A673 (cell line): ENCODE results near the gene MAML2. TPM values are rescaled to one million over a fixed set of nuclear protein-coding genes. Genes with fewer than 3 reads are reported as not detected.
A peak's percentile ranks its signal among the peaks of the same experiment; 100 is the strongest.

Source experiments
- BruUV-seq: library from RNA; stranded (reverse); fragments of 400-500 nt; replicated peaks from 2 replicates; lab custom pipeline; 2021; lab: Mats Ljungman, UMichigan
- CTCF ChIA-PET: fragments of 300-600 bp; sonication (Branson Sonifier 250); formaldehyde crosslinking; loops from one replicate; lab custom pipeline; 2022; ENCODE audit warnings: antibody characterized with exemption; lab: Charles Lee
- POLR2A ChIA-PET: fragments of 300-600 bp; sonication (Branson Sonifier 250); formaldehyde crosslinking; loops from one replicate; lab custom pipeline; 2022; ENCODE audit warnings: antibody characterized with exemption; ENCODE audit not compliant: low non-redundant PET; lab: Charles Lee
- DNase-seq: peaks from one replicate; pipeline ENCODE4 v3.0.0-alpha.2; 2015; ENCODE audit warnings: low spot score
- H3K27ac ChIP-seq: fragments of 200-600 bp; sonication (generic); 2 replicates; pipeline ENCODE4 v1.5.1; 2016; ENCODE audit warnings: mixed run types, low read depth, mild to moderate bottlenecking, mixed read lengths, antibody characterized with exemption, low read length; ENCODE audit not compliant: poor library complexity, severe bottlenecking
- H3K27me3 ChIP-seq: fragments of 200-600 bp; sonication (generic); replicated peaks from 2 replicates; pipeline ENCODE4 v1.6.1; 2017; ENCODE audit warnings: mixed run types, low read depth, mild to moderate bottlenecking, mixed read lengths, antibody characterized with exemption, low read length; ENCODE audit not compliant: insufficient read depth, poor library complexity
- H3K36me3 ChIP-seq: fragments of 200-600 bp; sonication (generic); 2 replicates; pipeline ENCODE4 v1.6.1; 2016; ENCODE audit warnings: mixed run types, mild to moderate bottlenecking, mixed read lengths, antibody characterized with exemption, low read length; ENCODE audit not compliant: insufficient read depth, poor library complexity, severe bottlenecking
- H3K4me1 ChIP-seq: fragments of 200-600 bp; sonication (generic); 2 replicates; pipeline ENCODE4 v1.6.1; 2017; ENCODE audit warnings: mixed run types, mild to moderate bottlenecking, mixed read lengths, antibody characterized with exemption, low read length; ENCODE audit not compliant: insufficient read depth, poor library complexity, severe bottlenecking
- H3K4me3 ChIP-seq: fragments of 200-600 bp; sonication (generic); 2 replicates; pipeline ENCODE4 v1.5.1; 2016; ENCODE audit warnings: low read depth, mixed run types, mild to moderate bottlenecking, mixed read lengths, low read length; ENCODE audit not compliant: poor library complexity, severe bottlenecking
- H3K9me3 ChIP-seq: fragments of 200-600 bp; sonication (generic); 2 replicates; pipeline ENCODE4 v1.6.1; 2016; ENCODE audit warnings: mixed run types, low read depth, mild to moderate bottlenecking, mixed read lengths, antibody characterized with exemption, low read length; ENCODE audit not compliant: poor library complexity, severe bottlenecking
- EZH2 ChIP-seq: fragments of 200-600 bp; sonication (generic); IDR thresholded peaks from 2 replicates; pipeline ENCODE4 v1.6.1; 2017; ENCODE audit warnings: borderline replicate concordance, low read depth, mild to moderate bottlenecking, mixed read lengths, antibody characterized with exemption, low read length; ENCODE audit not compliant: poor library complexity, severe bottlenecking
- intact Hi-C: fragments of 100-400 bp; cut with micrococcal nuclease; formaldehyde crosslinking; loops from one replicate; pipeline ENCODE4 v1.10.0; 2022; ENCODE audit not compliant: unreplicated experiment
- total RNA-seq: library from RNA; stranded (reverse); gene quantifications from 2 replicates; pipeline ENCODE4 v1.2.3, GENCODE V29; 2021
- TF ChIP-seq, protein P1 (sequence below): fragments of 300-800, 200-600 bp; sonication (generic); conservative IDR thresholded peaks from 2 replicates; pipeline ENCODE4 v1.5.1; 2017; ENCODE audit warnings: low read depth, mild to moderate bottlenecking, antibody characterized with exemption, low read length, moderate library complexity, mixed read lengths

The MAML2 gene
- total RNA-seq, 1 experiment from 2014 or later = 6.4 TPM

GRCh38 chr11:96200243-96200642 is 142.8 kb downstream of the MAML2 start:
- no TSS peak for BruUV-seq
- Histone ChIP-seq H3K27me3 (no peaks in the 10 kb centered on the region), H3K4me1 (peaks cover 64% of the 10 kb centered on the region), H3K4me3 (no peak overlapping the region), H3K27ac (peak overlapping the region; percentile 51), H3K9me3 (no peaks in the 10 kb centered on the region), H3K36me3 (no peaks in the 10 kb centered on the region)
- ChIA-PET POLR2A (no interaction called here), CTCF (no interaction called here)
- DNase-seq = peak; percentile 65
- intact Hi-C loops = no loop called here
- no peak for TF ChIP-seq EZH2
- TF ChIP-seq, protein P1, sequence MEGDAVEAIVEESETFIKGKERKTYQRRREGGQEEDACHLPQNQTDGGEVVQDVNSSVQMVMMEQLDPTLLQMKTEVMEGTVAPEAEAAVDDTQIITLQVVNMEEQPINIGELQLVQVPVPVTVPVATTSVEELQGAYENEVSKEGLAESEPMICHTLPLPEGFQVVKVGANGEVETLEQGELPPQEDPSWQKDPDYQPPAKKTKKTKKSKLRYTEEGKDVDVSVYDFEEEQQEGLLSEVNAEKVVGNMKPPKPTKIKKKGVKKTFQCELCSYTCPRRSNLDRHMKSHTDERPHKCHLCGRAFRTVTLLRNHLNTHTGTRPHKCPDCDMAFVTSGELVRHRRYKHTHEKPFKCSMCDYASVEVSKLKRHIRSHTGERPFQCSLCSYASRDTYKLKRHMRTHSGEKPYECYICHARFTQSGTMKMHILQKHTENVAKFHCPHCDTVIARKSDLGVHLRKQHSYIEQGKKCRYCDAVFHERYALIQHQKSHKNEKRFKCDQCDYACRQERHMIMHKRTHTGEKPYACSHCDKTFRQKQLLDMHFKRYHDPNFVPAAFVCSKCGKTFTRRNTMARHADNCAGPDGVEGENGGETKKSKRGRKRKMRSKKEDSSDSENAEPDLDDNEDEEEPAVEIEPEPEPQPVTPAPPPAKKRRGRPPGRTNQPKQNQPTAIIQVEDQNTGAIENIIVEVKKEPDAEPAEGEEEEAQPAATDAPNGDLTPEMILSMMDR = no peak

- DNase-seq = peak; percentile 54
- intact Hi-C loops = no loop called here
- peak overlapping the region; percentile 51 for H3K27ac ChIP-seq
- CTCF ChIA-PET = no interaction called here
- no peak for TF ChIP-seq EZH2
- TF ChIP-seq, protein P1 = no peak
- POLR2A ChIA-PET = no interaction called here
- no peaks in the 10 kb centered on the region for H3K27me3 ChIP-seq
- H3K36me3 ChIP-seq = no peaks in the 10 kb centered on the region
- no peak overlapping the region for H3K4me3 ChIP-seq
- no peaks in the 10 kb centered on the region for H3K9me3 ChIP-seq
- peaks cover 64% of the 10 kb centered on the region for H3K4me1 ChIP-seq
- BruUV-seq = no TSS peak
These were observed 143.4 kb downstream of the MAML2 start for GRCh38 chr11:96199563-96200025.

- TF ChIP-seq, protein P1 = no peak
- no peak for TF ChIP-seq EZH2
- no peak for DNase-seq
- intact Hi-C loops = no loop called here
- no peak overlapping the region for H3K27ac ChIP-seq
- H3K9me3 ChIP-seq = no peaks in the 10 kb centered on the region
- H3K27me3 ChIP-seq = no peaks in the 10 kb centered on the region
- BruUV-seq = no TSS peak
- peaks cover 58% of the 10 kb centered on the region for H3K4me1 ChIP-seq
- ChIA-PET CTCF (interaction anchor here (0.7 kb wide), 1 partner anchor 159 kb away, joined by 4 read pairs; no protein-coding TSS in a partner anchor), POLR2A (no interaction called here)
- no peak overlapping the region for H3K4me3 ChIP-seq
- H3K36me3 ChIP-seq = no peaks in the 10 kb centered on the region
These were observed 144.9 kb downstream of the MAML2 start for GRCh38 chr11:96197801-96198701.
